Fibroblast of the conjunctiva (primary cell): ENCODE results near the gene MGAT5.
"Not testable (repeated sequence)": the region's sequence is repeated elsewhere in the genome, so short reads cannot be mapped to it uniquely, and the experiment has no call there.

ENCODE experiments used
- DNase-seq: peaks from one replicate; pipeline ENCODE4 v3.0.0-alpha.2; 2010; ENCODE audit warnings: low read depth

Gene MGAT5

GRCh38 chr2:134468776-134469175, 214.9 kb downstream of the MGAT5 start:
- no peak for DNase-seq

- no peak for DNase-seq
Measured at GRCh38 chr2:134469516-134470115, 215.7 kb downstream of the MGAT5 start.

DNA sequence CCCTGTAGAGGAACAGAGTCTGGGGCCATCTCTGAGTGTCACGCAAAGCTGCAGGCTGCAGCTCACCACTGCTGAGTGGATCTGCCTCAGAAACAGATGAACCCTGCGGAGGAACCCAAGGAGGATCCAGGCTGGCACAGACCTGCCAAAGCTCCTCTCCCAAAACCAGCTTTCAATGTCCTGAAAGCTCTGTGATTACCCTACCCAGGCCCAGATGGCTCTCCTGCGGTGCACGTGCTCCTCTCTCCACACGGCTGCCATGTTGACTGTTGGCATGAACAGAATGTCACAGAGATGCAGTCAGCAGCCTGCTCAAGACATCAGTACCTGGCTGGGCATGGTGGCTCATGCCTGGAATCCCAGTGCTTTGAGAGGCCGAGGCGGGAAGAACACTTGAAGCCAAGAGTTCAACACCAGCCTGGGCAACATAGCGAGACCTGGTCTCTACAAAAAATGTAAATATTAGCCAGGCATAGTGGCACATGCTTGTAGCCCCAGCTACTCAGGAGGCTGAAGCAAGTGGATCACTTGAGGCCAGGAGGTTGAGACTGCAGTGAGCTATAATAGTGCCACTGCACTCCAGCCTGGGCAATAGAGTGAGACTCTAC, 216.8 kb downstream of the MGAT5 start:
- no peak for DNase-seq

DNA sequence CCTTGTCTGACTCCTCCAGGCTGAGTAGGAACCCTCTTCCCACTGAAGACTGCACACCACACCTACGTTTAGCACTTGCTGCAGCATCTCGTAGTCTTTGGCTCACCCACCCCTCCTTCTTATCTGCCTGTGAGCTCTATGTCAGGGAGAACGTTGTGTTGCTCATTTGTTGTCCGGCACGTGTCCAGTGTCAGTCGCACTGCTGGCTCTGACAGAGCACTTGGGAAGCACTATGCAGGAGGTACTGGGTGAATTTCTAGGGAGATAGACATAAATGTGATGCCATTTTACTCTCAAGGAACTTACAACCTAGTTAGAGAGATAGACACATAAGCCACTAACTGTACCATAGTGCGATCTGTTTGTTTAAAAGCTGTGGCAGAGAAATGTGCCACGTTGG, 223.1 kb downstream of the MGAT5 start:
- not testable (repeated sequence) for DNase-seq

GRCh38 chr2:134479696-134480330, 225.9 kb downstream of the MGAT5 start:
- no peak for DNase-seq

DNA sequence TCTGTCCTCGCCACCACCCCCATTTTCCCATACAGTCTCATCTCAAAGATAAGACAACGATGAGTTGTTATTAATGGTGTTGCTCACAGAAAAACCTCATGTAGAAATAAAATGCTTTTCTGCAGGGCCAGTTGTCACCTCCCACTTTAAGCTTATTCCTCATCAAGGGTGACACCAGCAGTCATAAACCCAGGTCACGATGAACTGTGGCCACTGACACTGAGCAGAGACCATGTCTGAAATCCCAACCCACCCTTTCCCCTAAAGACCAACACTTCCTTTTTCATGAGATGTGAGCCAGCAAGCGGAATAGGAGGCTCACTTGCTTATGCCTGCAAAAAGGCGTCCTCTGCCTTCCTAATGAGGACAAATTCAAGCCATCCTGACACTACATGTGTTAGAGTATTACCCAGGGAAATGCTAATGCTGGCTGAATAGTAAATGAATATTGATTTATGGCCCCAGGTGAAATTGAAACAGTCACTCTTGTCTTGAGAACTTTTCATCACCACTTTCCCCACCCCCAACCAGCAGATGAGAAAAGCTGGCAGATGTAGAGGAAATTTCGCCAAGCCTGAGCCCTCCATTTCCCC, 228.4 kb downstream of the MGAT5 start:
- no peak for DNase-seq

DNA sequence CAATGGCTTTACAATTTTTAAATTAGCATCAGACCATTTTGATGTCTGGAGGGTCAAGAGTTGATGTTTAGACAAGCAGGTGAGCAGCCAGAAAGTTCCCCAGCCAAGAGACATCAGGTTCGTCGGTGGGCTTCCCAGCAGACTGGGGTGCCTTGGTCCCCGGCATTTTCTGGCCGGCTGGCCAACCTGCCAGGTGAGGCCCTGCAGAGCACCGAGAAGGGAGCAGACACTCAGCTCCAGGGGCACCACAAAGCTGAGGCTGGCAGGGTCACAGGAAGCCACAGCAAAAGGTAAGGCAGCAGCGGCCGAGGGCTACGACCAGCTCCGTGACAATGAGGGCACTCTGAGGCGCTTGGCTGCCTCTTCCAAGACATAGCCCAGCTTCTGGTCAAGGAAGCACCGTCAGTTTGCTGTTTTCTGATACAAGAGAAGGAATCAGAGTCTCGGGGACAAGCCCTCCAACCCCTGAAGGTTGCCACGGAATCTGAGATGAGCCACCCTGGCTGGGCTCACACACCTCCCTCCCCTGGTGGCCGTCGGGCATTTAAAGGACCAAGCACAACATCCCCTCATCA, 229.0 kb downstream of the MGAT5 start:
- DNase-seq: no peak

- no peak for DNase-seq
Measured at GRCh38 chr2:134489732-134490384, 236.0 kb downstream of the MGAT5 start.

DNA sequence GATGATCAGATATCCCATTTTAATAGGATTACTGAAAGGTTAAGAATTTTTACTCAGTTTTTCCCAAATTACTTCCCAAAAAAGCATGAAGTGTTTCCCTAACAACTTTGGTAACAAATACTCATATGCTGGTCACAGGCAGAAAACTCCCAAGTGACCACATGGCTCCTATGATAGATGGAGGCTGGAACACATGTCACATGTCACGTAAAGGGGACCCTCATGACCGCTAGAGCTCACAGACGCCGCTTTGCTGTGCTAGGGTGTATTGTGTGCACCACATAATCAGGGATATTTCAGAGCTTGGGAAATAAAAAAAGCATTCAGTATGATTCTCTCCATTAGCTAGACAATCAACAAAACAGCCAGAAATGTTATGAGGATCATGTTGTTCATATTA, 236.7 kb downstream of the MGAT5 start:
- no peak for DNase-seq

DNA sequence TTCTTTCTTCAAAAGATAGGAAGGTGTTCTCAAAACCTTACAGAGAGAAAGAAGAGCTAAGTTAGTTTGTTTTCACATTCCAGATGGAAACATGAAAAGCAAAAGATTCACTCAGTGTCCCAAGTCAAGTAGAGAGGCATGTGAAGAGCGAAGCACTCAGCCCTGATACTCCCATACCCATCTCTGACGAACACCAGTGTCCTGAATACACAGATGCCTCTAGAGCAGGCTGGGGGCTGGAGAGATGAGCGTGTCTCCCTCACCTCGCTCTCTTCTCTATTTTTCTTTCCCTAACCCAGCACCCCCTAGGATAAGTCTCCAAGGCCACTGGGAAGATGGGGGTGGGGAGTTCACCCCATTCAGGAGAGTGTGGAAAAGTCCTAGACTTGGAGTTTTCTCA, 237.2 kb downstream of the MGAT5 start:
- no peak for DNase-seq

- no peak for DNase-seq
Measured at GRCh38 chr2:134491771-134492441, 238.0 kb downstream of the MGAT5 start.

DNA sequence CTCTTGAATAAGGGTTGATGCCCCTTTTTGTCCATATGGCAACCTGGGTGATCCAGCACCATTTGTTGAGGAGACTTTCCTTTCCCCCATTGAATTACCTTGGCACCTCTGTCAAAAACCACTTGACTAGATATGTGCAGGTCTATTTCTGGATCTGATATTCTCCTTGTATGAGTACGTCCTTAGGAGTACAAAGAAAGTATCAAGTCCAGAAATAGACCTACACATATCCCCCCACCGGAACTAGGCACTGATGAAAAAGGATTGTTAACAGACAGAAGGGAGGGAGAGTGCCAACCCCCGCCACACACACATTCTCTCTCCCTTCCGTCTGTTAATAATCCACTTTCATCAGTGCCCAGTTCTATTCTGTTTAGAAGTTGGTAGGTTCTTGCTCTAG, 239.9 kb downstream of the MGAT5 start:
- DNase-seq: no peak

- DNase-seq: no peak
Measured at GRCh38 chr2:134498654-134499053, 244.8 kb downstream of the MGAT5 start.

DNA sequence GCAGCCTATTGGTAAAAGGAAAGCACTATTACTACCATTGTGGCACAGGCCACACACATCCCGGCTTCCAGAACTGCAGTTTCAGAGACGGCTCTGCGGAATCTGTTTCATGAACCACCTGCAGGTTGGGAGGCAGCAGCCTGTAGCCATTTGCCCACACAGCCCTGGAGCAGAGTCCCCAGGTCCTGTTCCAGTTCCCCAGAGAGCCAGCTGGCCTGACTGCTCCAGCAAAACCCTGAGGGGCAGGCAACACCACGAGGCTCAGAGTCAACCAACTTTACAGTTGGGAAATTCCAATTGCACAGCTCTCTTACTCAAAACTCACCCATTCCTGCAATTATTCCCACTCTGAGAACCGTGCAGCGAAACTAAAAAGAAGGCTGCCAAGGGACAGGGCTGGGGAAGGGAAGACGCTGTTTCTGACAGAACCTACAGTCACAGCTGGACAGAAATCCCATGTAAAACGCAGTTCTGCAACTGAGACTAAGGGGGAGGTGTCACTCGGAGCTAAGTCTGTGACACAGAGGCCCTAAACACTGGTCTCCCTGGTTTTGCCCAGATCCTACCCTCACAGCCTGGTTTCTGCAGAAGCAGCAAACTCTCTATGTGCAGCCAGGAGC, 245.5 kb downstream of the MGAT5 start:
- DNase-seq: no peak

DNA sequence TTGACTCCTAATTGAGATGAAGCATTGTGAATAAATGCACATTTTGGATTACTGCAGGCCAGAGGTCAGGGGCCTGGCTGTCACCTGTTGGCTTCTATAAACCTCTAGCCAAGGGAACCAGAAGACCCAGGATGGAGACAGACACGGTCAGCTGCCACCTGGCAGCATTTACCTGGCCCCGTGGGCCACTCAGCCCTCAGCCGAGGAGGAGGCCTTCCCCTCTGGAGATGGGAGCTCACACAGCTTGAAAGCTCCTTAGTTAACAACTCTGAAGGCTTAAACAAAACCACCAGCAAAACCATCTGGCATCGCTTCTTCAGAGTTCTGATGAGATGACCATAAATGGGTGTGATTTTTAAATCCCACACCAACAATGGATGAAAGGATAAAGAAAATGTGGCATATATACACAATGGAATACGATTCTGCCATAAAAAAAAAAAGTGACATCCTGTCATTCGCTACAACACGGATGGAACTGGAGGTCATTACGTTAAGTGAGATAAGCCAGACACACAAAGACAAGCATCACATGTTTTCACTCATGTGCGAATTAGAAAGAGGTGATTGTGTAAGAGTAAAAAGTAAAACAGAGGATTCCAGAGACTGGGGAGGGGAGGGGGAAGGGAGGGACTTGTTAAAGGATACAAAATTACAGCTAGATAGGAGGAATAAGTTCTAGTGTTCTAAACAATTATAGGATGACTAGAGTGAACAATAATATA, 246.5 kb downstream of the MGAT5 start:
- DNase-seq: no peak

DNA sequence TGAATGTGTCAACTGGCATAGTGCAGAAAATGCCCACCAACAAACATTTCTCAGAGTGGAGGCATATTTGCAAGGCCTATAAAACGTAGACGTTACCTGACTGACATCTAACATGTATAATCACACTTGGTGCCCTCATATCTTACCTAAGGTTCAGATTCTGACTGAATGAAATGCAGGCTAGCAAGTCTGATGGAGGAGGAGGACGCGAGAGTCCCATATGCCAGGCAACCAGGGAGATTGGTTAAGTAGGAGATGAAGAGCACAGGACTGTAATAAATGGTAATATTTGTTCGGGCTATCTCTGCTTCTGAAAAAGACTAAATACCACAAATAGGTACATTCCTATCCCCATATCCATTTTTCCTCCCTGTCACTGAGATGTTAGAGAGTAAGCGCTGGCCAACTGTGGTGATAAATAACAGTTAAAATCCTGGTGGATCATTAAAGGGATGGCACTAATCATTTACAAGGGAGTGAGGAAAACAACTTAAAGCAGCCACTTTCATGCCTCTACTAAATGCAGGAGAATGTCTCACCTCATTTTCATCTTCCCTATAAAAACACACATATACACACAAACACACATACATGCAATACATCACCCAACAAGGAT, 247.7 kb downstream of the MGAT5 start:
- DNase-seq: no peak

- no peak for DNase-seq
Measured at GRCh38 chr2:134502104-134502503, 248.2 kb downstream of the MGAT5 start.
